Activated CD8-positive, alpha-beta memory T cell treated with anti-CD3 and anti-CD28 coated beads, Interleukin-2, amount 50 U/mL, for 48 hours (primary cell): ENCODE results near the gene COL25A1.

Experiments used
- DNase-seq: peaks from one replicate; pipeline ENCODE4 v3.0.0-alpha.2; 2020

The COL25A1 gene

DNA sequence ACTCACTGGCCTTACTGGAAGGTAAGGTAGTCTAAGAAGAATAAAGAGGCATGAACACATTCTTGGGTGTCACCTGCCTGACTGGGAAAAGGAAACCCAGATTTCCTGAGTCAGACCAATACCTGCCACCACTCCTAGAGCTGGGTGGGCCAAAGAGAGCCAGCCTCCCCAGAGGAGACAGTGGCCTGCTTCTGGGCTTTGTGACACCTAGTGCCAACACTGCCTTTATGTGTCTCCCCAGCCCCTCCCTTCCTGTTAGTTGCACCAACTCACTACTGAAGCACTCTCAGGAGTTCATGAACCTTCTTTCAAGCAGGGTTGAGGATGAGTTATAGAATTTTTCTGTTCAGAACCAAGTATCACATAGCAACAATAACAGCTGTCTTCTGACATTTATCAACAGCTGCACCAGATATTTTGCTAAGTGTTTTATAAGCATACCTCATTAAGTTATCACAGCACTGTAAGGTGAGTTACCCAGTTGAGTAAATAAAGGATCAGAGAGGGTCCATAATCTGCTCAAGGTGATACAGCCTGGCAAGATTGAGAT is 462.0 kb downstream of the COL25A1 start:
- DNase-seq: no peak

DNA sequence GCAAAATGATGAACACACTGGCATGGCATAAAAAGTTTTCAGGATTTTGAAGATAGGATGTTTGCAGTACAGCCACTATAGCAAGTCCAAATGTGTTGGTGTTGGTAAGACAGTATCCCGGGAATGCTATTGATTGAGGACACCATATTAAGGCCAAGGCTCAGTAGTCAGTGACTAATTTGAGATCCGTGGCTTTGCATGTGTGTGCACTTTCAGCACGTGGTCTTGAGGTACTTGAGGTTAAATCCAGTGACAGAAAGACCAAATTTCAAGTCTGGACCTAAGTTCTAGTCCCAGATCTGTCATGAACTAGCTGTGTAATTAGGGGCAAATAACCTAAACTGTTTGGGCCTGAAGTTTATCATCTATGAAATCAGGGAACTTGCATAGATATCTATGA is 463.1 kb downstream of the COL25A1 start:
- no peak for DNase-seq

DNA sequence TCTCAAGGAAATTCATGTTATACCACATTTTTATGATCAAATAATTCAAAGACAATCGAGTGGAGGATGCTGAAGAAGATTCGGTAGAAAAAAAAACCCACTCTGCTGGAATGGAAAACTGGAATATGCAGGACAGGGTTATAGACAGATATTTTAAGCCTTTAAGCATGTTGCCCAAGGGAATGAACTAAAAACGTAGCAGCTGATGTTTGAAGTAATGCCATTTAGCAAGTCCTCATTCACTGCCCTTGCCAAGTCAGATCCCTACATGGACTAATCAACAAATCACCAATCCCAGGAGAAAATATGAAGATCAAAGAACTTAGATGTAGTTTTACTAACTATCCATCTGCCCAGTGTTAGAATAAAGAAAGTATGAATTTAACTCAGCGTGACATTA is 464.0 kb downstream of the COL25A1 start:
- no peak for DNase-seq

DNA sequence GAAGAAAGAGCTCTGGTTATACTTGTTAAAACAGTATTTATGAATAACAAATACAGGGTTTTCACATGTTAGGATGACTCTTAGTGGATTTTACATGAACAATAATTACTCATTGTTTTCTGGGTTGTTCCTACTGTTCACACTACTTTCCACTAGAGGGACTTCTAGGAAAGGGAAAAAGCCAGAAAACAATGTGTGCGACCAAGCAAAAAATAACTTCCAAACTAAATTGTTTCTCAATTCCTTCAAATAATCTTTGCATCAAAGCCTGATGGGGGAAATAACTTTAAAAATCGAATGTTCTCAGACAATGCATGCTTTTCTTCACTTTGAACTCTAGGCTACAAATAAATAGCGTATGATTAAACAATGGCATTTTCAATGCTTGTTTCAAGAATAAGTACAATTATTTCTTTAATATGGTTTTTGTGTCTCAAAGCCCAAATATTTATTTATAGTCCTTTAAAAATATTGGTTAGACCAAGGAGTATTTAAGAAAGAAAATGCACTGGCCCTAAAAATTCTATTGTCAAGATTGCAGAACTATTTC is 467.5 kb downstream of the COL25A1 start:
- no peak for DNase-seq

DNA sequence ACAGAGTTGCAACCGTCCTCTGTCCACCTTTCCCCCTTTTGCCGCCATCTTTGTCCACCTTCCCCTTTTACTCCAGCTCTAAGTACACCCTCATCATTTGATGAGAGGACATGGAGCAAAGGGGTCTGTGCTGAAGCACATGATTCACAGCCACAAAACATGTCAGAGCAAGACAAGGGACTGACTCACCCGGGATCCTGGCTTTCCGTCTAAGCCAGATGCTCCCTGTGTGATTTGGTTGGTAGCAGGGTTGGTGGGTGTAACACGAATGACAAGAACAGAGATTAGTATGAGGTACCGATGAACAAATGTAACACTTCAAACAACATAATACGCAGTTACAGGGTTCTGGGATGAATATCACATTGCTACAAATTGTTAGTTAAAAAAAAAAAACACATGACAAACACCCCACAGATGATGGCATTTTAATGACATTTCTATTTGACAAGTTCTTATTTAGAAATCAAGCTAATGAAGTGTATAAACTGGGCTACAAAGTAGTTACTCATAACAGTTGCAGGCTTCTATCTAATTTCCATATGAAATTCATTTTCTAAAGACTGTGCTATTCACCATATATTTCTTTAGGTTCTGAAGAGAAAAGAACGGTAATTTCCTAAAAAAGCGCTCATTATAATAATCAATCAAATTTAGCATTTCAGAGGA is 468.2 kb downstream of the COL25A1 start:
- no peak for DNase-seq

DNA sequence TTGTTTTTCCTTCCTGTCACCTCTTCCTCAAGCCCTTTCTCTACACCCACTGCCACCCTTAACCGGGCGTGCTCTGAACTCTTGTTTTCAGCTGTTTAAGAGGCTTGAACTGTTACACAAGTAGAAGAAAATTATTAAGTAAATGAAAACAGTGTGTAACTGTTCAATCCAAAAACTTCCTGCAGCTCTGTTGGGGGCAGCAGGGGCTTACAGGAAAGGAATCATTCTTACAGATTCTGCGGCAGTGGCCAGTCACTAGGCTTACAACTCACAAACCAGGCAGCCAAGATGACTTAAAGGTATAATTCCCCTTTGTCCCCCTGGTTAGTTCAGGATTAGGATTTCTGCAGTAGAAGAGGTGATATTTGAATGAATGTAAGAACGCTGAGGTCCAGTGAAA is 469.4 kb downstream of the COL25A1 start:
- no peak for DNase-seq

DNA sequence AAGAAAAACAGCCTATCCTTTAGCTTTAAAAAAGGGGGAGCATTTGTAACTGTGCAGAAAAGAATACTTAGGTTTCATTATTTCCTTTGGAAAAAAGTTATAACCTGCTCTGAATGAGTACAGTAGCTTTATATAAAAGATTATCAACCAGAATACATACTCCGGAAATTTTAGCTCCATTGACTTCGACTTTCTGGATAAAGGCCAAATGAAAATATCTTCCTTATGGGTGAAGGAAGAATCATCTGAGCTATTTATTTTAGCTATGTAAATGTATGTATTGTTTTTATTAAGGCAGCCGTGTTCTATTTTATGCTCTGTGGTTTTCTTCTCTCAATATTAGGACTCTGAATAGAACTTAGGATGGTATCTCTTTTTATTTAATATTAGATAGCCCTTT is 470.6 kb downstream of the COL25A1 start:
- DNase-seq: no peak

DNA sequence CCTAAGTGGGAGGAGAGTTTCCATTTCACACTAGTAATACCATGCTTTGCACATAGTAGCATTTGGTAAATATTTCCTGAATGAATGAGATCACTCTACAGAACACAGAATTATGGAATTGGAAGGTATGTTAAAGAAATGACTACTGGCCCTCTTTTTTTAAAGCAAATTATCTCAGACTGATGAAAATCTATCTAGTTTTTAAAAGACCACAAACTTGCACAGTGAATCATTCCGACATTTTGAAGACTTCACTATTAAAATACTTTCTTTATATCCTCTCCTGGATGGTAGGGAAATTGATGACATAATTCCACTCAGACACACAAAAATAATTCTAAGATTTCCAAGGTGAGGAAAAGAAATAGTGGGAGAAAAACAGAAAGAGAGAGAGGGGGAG is 471.2 kb downstream of the COL25A1 start:
- DNase-seq: no peak

DNA sequence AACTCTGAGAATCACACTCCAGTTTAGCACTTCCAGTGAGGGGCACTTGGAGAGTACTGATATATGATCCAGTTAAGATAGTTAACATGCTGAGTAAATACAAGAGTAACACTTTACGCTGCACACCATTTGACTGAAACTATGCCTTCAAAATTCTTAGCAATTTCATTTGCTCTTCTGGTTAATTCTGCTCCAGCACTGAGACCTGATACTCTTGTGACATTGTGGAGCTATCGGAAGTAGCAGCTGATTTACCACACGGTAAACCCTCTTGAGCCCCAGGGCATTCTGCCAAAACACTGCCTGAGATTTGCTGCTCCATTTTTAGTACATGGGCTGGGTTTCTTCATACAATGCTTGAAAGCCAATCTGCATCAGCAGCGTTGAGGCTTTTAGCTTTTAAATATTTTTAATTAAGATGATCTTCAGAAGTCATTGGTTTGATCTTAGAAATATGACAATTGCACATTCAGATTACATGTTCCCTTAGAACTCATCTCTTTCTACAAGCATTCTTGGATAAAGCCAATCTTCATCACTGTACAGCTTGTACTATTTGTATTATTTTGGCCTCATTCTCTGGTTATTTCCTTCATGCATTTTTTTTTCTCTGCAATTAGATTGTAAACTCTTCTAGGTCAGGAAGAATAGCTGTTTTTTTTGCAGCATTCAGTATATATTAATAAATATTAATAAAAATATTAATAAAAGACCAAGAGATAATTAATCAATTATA is 471.8 kb downstream of the COL25A1 start:
- no peak for DNase-seq

DNA sequence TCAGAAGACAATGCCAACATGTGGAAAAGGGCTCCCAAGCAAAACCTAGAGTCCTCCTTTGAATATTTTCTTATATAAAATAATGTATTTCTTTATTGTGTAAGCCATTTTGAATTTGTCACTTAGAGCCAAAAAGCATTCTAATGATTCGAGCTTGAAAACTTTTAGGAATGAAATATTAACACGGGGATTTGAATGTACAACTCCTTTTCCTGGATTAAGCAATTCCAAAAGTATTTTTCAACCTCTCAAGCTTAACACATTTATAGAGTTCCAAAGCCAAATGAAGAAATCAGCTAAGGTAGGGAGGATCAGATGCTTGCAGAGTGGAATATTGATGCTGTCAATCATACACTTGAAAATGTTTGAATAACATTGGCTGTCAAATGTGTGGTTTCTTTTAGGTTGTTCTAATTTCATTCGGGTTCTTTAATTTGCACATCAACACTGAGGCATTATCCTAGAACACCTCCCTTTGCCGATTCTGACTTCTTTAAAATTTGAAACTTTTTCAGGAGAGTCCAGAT is 472.4 kb downstream of the COL25A1 start:
- no peak for DNase-seq

DNA sequence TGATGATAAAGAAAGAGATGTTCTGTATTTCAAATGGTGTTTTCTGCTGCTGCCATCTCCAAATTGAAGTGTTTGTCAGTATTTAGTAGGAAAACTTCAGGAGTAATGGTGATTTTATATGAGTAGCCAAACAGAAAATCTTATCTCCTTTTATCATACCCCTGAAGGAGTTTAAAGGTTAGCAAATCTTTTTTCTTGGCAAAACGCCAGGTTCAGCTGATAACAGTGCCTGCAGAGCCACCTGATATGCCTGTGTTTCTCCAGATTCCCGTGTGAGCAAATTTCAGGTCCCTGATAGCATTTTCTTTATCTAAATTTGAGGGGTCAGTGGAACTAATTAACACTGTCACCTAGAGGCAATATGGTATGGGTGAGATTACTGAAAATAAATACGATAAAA is 473.8 kb downstream of the COL25A1 start:
- no peak for DNase-seq

DNA sequence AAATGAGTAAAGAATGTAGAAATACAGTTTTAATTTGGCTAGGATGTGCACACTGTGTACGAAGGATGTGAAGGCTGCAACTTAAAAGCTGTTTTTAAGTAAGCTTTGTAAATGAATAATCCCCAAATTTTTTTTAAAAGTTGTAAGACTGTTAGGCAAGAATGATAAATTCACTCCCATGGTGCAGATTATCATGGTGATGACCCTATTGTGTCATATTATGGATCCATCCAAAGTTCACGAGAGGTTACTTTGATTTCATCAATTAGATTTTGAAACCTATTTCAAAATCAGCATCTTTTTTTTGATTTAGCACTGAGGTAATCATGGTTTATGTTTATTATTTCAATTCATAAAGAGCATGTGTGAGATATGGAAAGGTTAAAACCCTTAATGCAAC is 476.7 kb downstream of the COL25A1 start:
- DNase-seq: no peak

DNA sequence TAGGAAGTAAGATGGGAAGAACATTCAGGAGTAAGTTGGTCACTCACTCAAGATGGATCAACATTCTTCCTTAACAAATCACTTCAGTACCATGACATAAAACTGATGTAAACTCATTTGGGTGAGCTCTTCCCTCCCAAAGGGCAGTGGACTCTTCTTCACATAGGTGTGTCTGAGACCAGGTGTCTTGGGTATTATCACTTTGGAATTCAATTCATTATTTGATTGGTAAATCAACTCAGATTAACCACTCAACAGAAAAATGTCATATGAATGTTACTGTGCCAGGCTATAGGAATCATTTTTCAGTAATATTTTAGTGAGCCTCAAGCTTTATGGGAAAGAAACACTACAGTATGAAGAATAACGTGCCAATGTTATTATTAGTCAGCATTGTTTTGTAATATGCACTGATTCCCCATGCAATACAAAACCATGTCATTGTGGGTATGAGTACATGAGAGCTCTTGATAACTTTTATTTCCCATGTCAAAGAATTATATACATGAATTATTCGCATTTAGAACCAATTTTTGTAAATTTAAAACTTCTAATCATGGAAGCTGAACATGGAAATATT is 481.0 kb downstream of the COL25A1 start:
- DNase-seq: no peak

DNA sequence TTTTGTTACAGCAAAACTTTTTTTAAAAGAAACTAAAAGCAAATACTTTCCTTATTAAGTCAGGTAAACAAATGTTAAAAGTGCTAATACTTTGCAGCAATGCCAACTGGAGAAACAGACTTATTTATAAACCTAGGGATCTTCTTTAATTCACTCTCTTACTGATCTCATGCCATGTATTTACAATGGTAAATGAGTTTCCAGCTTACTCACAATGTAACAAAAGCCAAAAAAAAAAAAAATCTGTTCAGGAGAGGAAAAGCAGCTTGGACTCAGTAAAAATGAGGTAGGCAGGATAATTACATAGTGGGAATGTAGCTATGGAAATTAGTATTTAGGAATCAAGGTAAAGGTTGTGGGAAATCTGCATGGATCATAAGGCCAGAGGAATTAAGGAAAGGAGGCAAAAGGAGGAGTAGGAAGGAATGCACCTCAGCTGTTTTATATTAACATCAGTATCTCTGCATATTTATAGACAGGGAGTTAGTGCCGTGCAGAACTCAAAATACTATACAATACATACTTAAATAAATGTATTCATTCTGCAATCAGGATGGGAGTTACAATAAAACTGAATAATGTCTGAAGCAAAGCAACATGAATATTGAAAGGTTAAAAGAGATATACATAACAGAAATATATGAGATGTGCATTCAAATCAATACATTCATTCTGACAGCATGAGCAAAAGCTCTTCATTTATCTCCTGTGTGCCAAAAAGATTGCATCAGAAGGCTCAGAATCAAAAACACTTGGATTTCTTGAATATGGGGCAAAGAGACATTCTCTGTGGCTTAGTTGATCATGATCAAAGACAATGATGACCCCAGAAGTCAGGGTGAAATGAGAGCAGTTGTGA is 481.7 kb downstream of the COL25A1 start:
- no peak for DNase-seq

DNA sequence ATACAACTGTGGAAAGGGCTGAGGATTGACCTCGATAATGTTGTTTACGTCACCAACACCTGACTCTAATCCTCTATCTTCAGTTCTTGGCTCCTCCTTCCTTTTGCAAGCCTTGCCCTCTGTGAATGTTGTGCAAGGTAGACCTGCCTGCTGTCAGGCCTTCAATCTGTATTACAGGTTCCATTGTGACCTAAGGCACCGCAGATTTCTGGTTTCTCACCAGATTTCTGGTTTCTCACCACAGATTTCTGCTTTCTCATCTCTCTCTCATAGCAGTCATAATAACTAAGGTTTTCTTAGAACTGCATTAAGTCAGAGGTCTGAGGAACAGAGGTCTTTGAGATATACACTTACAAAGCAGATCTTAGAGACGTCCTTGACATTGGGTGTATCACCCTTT is 488.1 kb downstream of the COL25A1 start:
- no peak for DNase-seq

DNA sequence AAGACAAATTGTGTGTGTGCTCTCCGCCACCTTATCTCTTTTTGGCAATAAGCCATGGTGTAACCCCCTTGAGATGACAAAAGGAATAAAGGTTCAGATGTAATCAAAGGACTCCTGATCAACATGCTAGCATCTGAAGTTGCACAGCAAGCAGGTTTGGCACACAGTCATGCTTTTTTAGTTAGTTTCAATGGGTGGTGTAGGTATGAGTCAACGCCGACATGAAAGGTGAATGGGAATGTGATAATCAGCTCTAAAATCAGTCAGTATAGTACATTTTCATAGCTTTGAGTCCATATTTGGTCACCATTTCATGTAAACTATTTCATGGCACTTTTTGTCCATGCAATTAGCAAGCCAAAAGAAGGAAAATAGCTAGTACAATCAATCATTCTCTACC is 489.2 kb downstream of the COL25A1 start:
- no peak for DNase-seq

DNA sequence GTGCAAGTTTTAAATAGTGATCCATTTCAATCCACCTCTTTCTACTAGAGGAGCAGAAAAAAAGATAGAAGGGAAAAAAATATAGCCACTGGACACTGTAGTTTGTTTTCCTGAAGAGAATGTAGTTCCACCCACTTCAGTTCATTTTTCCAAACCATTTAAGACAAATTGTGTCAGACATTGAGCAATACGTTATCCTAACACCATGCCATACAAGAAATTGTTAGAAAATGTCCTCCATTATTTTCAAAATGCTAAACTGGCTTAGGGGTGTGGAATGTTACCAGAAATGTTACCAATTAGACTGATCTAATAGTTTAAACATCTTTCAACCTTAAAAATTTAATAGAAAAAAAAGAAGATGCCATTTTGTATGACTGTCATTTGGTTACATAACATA is 491.0 kb downstream of the COL25A1 start:
- DNase-seq: no peak

DNA sequence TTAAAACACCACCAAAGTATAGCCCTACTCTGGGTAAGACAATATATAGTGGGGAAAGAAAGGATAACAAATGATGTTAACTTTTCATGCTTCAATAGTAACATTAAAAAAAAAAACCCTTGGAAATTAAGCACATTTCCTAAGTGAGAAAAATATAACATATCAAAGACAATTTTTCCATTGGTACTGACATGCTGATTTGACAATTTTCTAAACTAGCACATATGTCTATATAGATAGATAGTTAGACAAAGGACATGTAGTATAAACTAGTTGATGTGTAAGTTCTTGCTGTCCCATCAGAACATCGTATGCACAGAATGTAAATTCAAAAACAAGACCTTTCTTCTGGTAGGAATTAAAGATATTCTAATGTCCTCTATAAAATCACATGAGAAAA is 492.4 kb downstream of the COL25A1 start:
- DNase-seq: no peak

DNA sequence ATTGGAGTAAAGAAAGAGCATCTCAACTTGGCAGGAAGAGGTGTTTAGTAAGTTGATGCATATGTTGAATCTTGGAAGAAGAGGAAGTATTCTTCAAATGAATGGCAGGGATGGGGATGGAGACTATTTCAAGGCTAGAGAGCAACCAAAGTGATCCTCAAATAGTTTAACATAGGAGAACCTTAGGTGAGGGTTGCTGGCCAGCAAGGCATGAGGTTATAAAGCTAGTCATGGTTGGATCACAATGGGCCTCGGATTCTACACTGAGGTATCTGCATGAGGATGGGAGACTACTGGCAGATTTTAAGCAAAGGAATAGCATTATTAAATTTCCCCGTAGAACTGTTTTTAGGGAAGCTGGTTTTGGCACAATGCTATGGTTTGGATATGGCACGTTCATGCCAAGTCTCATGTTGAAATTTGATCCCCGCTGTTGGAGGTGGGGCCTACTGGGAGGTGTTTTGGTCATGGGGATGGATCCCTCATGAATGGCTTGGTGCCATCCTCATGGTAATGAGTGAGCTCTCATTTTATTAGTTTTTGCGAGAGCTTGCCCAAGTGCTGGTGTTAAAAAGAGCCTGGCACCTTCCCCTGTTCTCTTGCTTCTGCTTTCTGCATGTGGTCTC is 497.7 kb downstream of the COL25A1 start:
- no peak for DNase-seq

DNA sequence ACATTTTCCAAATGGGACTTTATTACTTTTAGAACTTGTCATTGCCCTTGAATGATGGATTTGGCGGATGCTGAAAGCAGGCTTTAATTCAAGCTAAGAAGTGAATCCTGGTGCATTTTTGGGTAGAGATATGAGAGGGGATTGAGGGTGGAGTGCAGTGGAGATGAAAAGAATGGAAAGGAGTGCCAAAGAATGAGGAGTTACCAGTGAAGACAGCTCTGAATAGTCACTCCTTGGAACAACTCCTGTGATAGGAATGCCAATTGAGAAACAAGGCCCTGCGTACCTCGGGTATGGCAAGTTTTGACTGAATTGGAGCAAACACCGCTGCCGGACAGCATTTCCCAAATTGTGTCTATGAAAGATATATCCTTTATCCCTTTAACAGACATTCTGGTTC is 503.2 kb downstream of the COL25A1 start:
- no peak for DNase-seq

DNA sequence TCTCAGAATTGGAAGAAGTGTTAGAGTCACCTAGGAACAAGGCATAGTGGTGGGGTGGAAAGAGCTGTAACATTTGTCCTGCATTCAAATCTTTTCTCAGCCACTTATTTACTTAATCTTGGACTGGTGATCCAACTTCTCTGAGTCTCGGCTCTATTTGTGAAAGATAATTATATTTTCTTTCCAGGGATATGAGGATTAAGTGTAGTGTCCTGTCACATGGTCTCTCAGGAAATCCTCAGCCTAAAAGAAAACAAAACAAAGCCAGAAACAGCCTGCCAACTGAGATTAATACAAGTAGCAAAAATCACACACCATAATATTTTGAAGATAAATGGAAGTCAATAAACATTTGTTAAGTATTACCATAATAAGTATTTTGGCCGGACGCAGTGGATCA is 506.3 kb downstream of the COL25A1 start:
- no peak for DNase-seq

DNA sequence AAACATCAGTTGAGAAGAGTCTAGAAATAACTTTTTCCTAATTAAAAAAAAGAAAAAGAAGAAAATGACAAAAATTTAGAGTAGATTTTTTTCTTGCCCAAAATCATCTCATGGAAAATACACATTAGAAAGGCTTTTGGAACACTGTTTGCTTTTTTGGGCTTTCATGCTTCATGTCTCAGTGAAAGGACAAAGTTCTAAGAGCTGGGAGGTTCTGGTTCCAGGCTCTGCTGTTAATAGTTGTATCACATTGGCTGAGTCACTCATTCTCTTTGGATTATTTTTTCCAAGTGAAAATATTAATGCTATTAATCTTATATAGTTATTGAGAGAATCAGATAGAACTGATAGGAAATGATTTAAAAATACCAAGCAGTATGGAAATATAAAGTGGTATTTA is 506.7 kb downstream of the COL25A1 start:
- DNase-seq: no peak
